Measurements from ENCODE around the gene ITGBL1.

The ITGBL1 gene

GRCh38 chr13:101451641-101452040 lies 834 bp upstream of the ITGBL1 start:
- DNase-seq (ENCODE audit: low read depth in 2 of 2) = no peak

GRCh38 chr13:101453784-101454201 lies 1.3 kb downstream of the ITGBL1 start:
- no peak for DNase-seq (ENCODE audit: low read depth in 2 of 2)

GRCh38 chr13:101454767-101455166 lies 2.3 kb downstream of the ITGBL1 start:
- DNase-seq (ENCODE audit: low read depth in 2 of 2) = no peak

- no peak for DNase-seq (ENCODE audit: low read depth in 2 of 2)
Measured at GRCh38 chr13:101455863-101456262, 3.4 kb downstream of the ITGBL1 start.

- no peak for DNase-seq (ENCODE audit: low read depth in 2 of 2)
Measured at GRCh38 chr13:101457176-101457575, 4.7 kb downstream of the ITGBL1 start.

- no peak for DNase-seq (ENCODE audit: low read depth in 2 of 2)
Measured at GRCh38 chr13:101465877-101466276, 13.4 kb downstream of the ITGBL1 start.

- no peak for DNase-seq (ENCODE audit: low read depth in 2 of 2)
Measured at GRCh38 chr13:101467415-101467814, 14.9 kb downstream of the ITGBL1 start.

GRCh38 chr13:101473458-101473857 lies 21.0 kb downstream of the ITGBL1 start:
- DNase-seq (ENCODE audit: low read depth in 2 of 2) = no peak

- no peak for DNase-seq (ENCODE audit: low read depth in 2 of 2)
Measured at GRCh38 chr13:101474419-101474957, 22.0 kb downstream of the ITGBL1 start.

GRCh38 chr13:101475536-101475935 lies 23.1 kb downstream of the ITGBL1 start:
- DNase-seq (ENCODE audit: low read depth in 2 of 2) = no peak

GRCh38 chr13:101481421-101481820 lies 28.9 kb downstream of the ITGBL1 start:
- no peak for DNase-seq (ENCODE audit: low read depth in 2 of 2)

- no peak for DNase-seq (ENCODE audit: low read depth in 2 of 2)
Measured at GRCh38 chr13:101486708-101487437, 34.4 kb downstream of the ITGBL1 start.

- no peak for DNase-seq (ENCODE audit: low read depth in 2 of 2)
Measured at GRCh38 chr13:101487438-101487830, 35.0 kb downstream of the ITGBL1 start.

- no peak for DNase-seq (ENCODE audit: low read depth in 2 of 2)
Measured at GRCh38 chr13:101488734-101489133, 36.3 kb downstream of the ITGBL1 start.

GRCh38 chr13:101489643-101490405 lies 37.3 kb downstream of the ITGBL1 start:
- no peak for DNase-seq (ENCODE audit: low read depth in 2 of 2)

GRCh38 chr13:101490406-101491015 lies 38.0 kb downstream of the ITGBL1 start:
- DNase-seq (ENCODE audit: low read depth in 2 of 2) = no peak

- no peak for DNase-seq (ENCODE audit: low read depth in 2 of 2)
Measured at GRCh38 chr13:101492251-101492910, 39.9 kb downstream of the ITGBL1 start.

GRCh38 chr13:101493541-101493940 lies 41.1 kb downstream of the ITGBL1 start:
- DNase-seq (ENCODE audit: low read depth in 2 of 2) = no peak

GRCh38 chr13:101499406-101499805 lies 46.9 kb downstream of the ITGBL1 start:
- DNase-seq (ENCODE audit: low read depth in 2 of 2) = no peak

GRCh38 chr13:101502618-101503017 lies 50.1 kb downstream of the ITGBL1 start:
- no peak for DNase-seq (ENCODE audit: low read depth in 2 of 2)

GRCh38 chr13:101511161-101511560 lies 58.7 kb downstream of the ITGBL1 start:
- DNase-seq (ENCODE audit: low read depth in 2 of 2) = no peak

GRCh38 chr13:101511766-101512165 lies 59.3 kb downstream of the ITGBL1 start:
- no peak for DNase-seq (ENCODE audit: low read depth in 2 of 2)

All from stimulated activated CD8-positive, alpha-beta memory T cell treated with anti-CD3 and anti-CD28 coated beads, Interleukin-7, amount 100 ng/mL, for 1 hour (primary cell).